GM18873 (cell line): ENCODE data around the gene ACSF3.

Experiments used
- ATAC-seq: cut with Tn5 transposase; IDR thresholded peaks from one replicate; pipeline ENCODE4 v1.9.1; 2021; ENCODE audit warnings: mild to moderate bottlenecking, moderate library complexity, moderate number of reproducible peaks; ENCODE audit not compliant: unreplicated experiment, low FRiP score

The ACSF3 gene

GRCh38 chr16:89119661-89120141 is 26.0 kb downstream of the ACSF3 start:
- no peak for ATAC-seq

GRCh38 chr16:89120281-89120680 is 26.6 kb downstream of the ACSF3 start:
- ATAC-seq = no peak

GRCh38 chr16:89120921-89121351 is 27.3 kb downstream of the ACSF3 start:
- ATAC-seq = no peak

GRCh38 chr16:89121691-89122321 is 28.2 kb downstream of the ACSF3 start:
- no peak for ATAC-seq

GRCh38 chr16:89122322-89122851 is 28.7 kb downstream of the ACSF3 start:
- ATAC-seq = no peak

GRCh38 chr16:89123001-89123830 is 29.6 kb downstream of the ACSF3 start:
- no peak for ATAC-seq

GRCh38 chr16:89123831-89124100 is 30.1 kb downstream of the ACSF3 start:
- ATAC-seq = no peak

GRCh38 chr16:89129378-89129777 is 35.7 kb downstream of the ACSF3 start:
- ATAC-seq = no peak

- ATAC-seq = no peak
Measured at GRCh38 chr16:89130448-89130847, 36.8 kb downstream of the ACSF3 start.

GRCh38 chr16:89131783-89132182 is 38.1 kb downstream of the ACSF3 start:
- no peak for ATAC-seq

GRCh38 chr16:89132194-89133005 is 38.7 kb downstream of the ACSF3 start:
- no peak for ATAC-seq

- no peak for ATAC-seq
Measured at GRCh38 chr16:89133457-89134127, 39.9 kb downstream of the ACSF3 start.

GRCh38 chr16:89134269-89134668 is 40.6 kb downstream of the ACSF3 start:
- no peak for ATAC-seq

GRCh38 chr16:89135166-89135565 is 41.5 kb downstream of the ACSF3 start:
- no peak for ATAC-seq

- no peak for ATAC-seq
Measured at GRCh38 chr16:89135971-89136765, 42.5 kb downstream of the ACSF3 start.

GRCh38 chr16:89136931-89137330 is 43.3 kb downstream of the ACSF3 start:
- no peak for ATAC-seq

- no peak for ATAC-seq
Measured at GRCh38 chr16:89137666-89138512, 44.2 kb downstream of the ACSF3 start.

GRCh38 chr16:89138513-89138795 is 44.8 kb downstream of the ACSF3 start:
- no peak for ATAC-seq
